ENCODE data around the gene SWT1.

- TF ChIP-seq CTCF (conservative IDR thresholded peaks at IDR 0.05) (no peak), ZFX (IDR thresholded peaks at IDR 0.05) (no peak)
Measured at GRCh38 chr1:185144233-185144632, 12.7 kb upstream of the SWT1 start.
